GM18951 (cell line): ENCODE results near the gene NT5DC1.
A peak's percentile ranks its signal among the peaks of the same experiment; 100 is the strongest.
"Not testable (repeated sequence)": the region's sequence is repeated elsewhere in the genome, so short reads cannot be mapped to it uniquely, and the experiment has no call there.

Experiments
- POLR2A ChIP-seq: IDR thresholded peaks from 4 replicates; pipeline ENCODE4 v1.6.1; 2011; ENCODE audit warnings: mild to moderate bottlenecking; ENCODE audit not compliant: insufficient read length, insufficient read depth; ENCODE audit errors: extremely low read depth
- in situ Hi-C: fragments of 300-500 bp; cut with MboI; formaldehyde crosslinking; loops from one replicate; pipeline ENCODE4 v1.12.0; 2022; ENCODE audit warnings: low sequenced_read_pairs, mixed read lengths, inconsistent platforms; ENCODE audit not compliant: unreplicated experiment

NT5DC1 gene

GRCh38 chr6:116279232-116280160 lies 178.8 kb downstream of the NT5DC1 start, which contains the start of gene TSPYL1:
TSPYL1 (minus strand) TSS chr6:116279930; CDS start chr6:116279830, 100 bp downstream.
- peak; percentile 86 for TF ChIP-seq POLR2A
- in situ Hi-C loops: no loop called here

- no peak for TF ChIP-seq POLR2A
- in situ Hi-C loops: no loop called here
Measured at GRCh38 chr6:116280161-116280932, 179.7 kb downstream of the NT5DC1 start.

- no peak for TF ChIP-seq POLR2A
- in situ Hi-C loops: no loop called here
Measured at GRCh38 chr6:116280933-116281316, 180.3 kb downstream of the NT5DC1 start.

- in situ Hi-C loops: no loop called here
Measured at GRCh38 chr6:116282698-116283097, 182.0 kb downstream of the NT5DC1 start.

GRCh38 chr6:116283191-116283590 lies 182.5 kb downstream of the NT5DC1 start:
- in situ Hi-C loops: no loop called here
- no peak for TF ChIP-seq POLR2A

More at GRCh38 chr6:116282698-116283097, 182.0 kb downstream of the NT5DC1 start:
- no peak for TF ChIP-seq POLR2A

- in situ Hi-C loops: not testable (repeated sequence)
Measured at GRCh38 chr6:116284984-116285383, 184.3 kb downstream of the NT5DC1 start.

GRCh38 chr6:116286773-116287358 lies 186.2 kb downstream of the NT5DC1 start:
- TF ChIP-seq POLR2A: no peak
- in situ Hi-C loops: no loop called here

GRCh38 chr6:116287689-116288282 lies 187.1 kb downstream of the NT5DC1 start:
- TF ChIP-seq POLR2A: no peak
- in situ Hi-C loops: no loop called here

- in situ Hi-C loops: loop anchor here (10.0 kb wide), 1 partner anchor 245 kb away; no protein-coding TSS in a partner anchor
- no peak for TF ChIP-seq POLR2A
Measured at GRCh38 chr6:116289876-116290275, 189.2 kb downstream of the NT5DC1 start.

GRCh38 chr6:116290799-116291198 lies 190.1 kb downstream of the NT5DC1 start:
- no peak for TF ChIP-seq POLR2A
- in situ Hi-C loops: loop anchor here (10.0 kb wide), 1 partner anchor 244 kb away; no protein-coding TSS in a partner anchor

- in situ Hi-C loops: loop anchor here (10.0 kb wide), 1 partner anchor 243 kb away; no protein-coding TSS in a partner anchor
- TF ChIP-seq POLR2A: no peak
Measured at GRCh38 chr6:116291701-116292396, 191.2 kb downstream of the NT5DC1 start.

GRCh38 chr6:116292553-116292952 lies 191.9 kb downstream of the NT5DC1 start:
- no peak for TF ChIP-seq POLR2A
- in situ Hi-C loops: loop anchor here (10.0 kb wide), 1 partner anchor 242 kb away; no protein-coding TSS in a partner anchor
